B cell (primary cell): ENCODE results near the gene LIFR. TPM values are rescaled to one million over a fixed set of nuclear protein-coding genes. Genes with fewer than 3 reads are reported as not detected.

ENCODE experiments used
- ATAC-seq: fragments of 200-7000 bp; cut with Tn5 transposase; one replicate; pipeline ENCODE4 v1.10.0; 2021; ENCODE audit warnings: low read depth, mild to moderate bottlenecking, moderate number of reproducible peaks, moderate library complexity
- CTCF ChIA-PET: fragments of 350-600 bp; sonication (Branson Sonifier 250); formaldehyde crosslinking; loops from one replicate; lab custom pipeline; 2021; ENCODE audit warnings: antibody characterized with exemption, inconsistent platforms; lab: Charles Lee
- POLR2A ChIA-PET: fragments of 350-600 bp; sonication (Branson Sonifier 250); formaldehyde crosslinking; loops from one replicate; lab custom pipeline; 2021; ENCODE audit warnings: antibody characterized with exemption; lab: Charles Lee
- DNase-seq: peaks from one replicate; pipeline ENCODE4 v3.0.0; 2013
- H2AFZ ChIP-seq: 2 replicates; pipeline ENCODE4 v1.6.1; 2012; ENCODE audit warnings: mild to moderate bottlenecking, low read depth, low read length; ENCODE audit not compliant: insufficient read depth, poor library complexity, severe bottlenecking
- H3K27ac ChIP-seq, 2 donors: 1 replicate in 1 of 2; 2 replicates in 1 of 2; pipeline ENCODE4 v1.5.1; 2012 to 2013; ENCODE audit warnings: low read length in 2 of 2, mild to moderate bottlenecking in 2 of 2, moderate library complexity in 1 of 2
- H3K27me3 ChIP-seq, 4 experiments: fragments of 200-600 bp in 1 of 4; sonication (generic) in 1 of 4; replicated peaks in 1 of 4; 1 replicate in 2 of 4; 2 replicates in 2 of 4; pipeline versions ENCODE4 v1.6.1 to v1.7.0; 2013 to 2016; ENCODE audit warnings: low read length in 3 of 4, mild to moderate bottlenecking in 2 of 4, mixed read lengths in 1 of 4, moderate library complexity in 1 of 4; ENCODE audit not compliant: insufficient read depth in 4 of 4, control insufficient read depth in 3 of 4; ENCODE audit errors: control extremely low read depth in 1 of 4
- H3K36me3 ChIP-seq, 2 experiments: replicated peaks in 1 of 2; 1 replicate in 1 of 2; 2 replicates in 1 of 2; pipeline versions ENCODE4 v1.6.1 to v1.7.1; 2013; ENCODE audit warnings: low read length in 1 of 2; ENCODE audit not compliant: insufficient read depth in 2 of 2, control insufficient read depth in 1 of 2; ENCODE audit errors: control extremely low read depth in 1 of 2, extremely low read depth in 1 of 2
- H3K4me1 ChIP-seq, 2 donors: fragments of 200-600 bp in 1 of 2; sonication (generic) in 1 of 2; 1 replicate in 1 of 2; 2 replicates in 1 of 2; pipeline versions ENCODE4 v1.5.1 to v1.6.1; 2013 to 2017; ENCODE audit warnings: low read length in 2 of 2; ENCODE audit not compliant: control insufficient read depth in 2 of 2, insufficient read depth in 2 of 2
- H3K4me2 ChIP-seq: replicated peaks from 2 replicates; pipeline ENCODE3; 2012; ENCODE audit warnings: mild to moderate bottlenecking, low read depth, low read length; ENCODE audit not compliant: poor library complexity, severe bottlenecking
- H3K4me3 ChIP-seq, 5 experiments: fragments of 200-600 bp in 1 of 5; sonication (generic) in 1 of 5; 1 replicate in 3 of 5; 2 replicates in 2 of 5; pipeline versions ENCODE4 v1.5.1 to v1.7.0; 2011 to 2016; ENCODE audit warnings: low read length in 4 of 5, mild to moderate bottlenecking in 4 of 5, low read depth in 2 of 5, control low read depth in 1 of 5, moderate library complexity in 1 of 5; ENCODE audit not compliant: insufficient read depth in 1 of 5; ENCODE audit errors: control extremely low read depth in 1 of 5, extremely low read depth in 1 of 5
- H3K79me2 ChIP-seq: fragments of 200-600 bp; sonication (generic); one replicate; pipeline ENCODE4 v1.6.0; 2016; ENCODE audit warnings: low read length; ENCODE audit not compliant: control insufficient read depth, insufficient read depth
- H3K9ac ChIP-seq: fragments of 200-600 bp; sonication (generic); 2 replicates; pipeline ENCODE4 v1.6.1; 2017; ENCODE audit warnings: mild to moderate bottlenecking, low read length, moderate library complexity
- H3K9me3 ChIP-seq, 3 donors: one replicate each; pipeline versions ENCODE4 v1.6.1 to v1.7.1; 2013; ENCODE audit warnings: low read length in 2 of 3; ENCODE audit not compliant: control insufficient read depth in 2 of 3, insufficient read depth in 1 of 3; ENCODE audit errors: control extremely low read depth in 1 of 3
- H4K20me1 ChIP-seq: 2 replicates; pipeline ENCODE4 v1.6.0; 2012; ENCODE audit warnings: mild to moderate bottlenecking, low read length; ENCODE audit not compliant: insufficient read depth, control insufficient read depth, poor library complexity, severe bottlenecking
- H3K27ac Mint-ChIP-seq: one replicate; pipeline ENCODE4 v1.8.0; 2021; ENCODE audit warnings: mixed read lengths
- H3K27me3 Mint-ChIP-seq: one replicate; pipeline ENCODE4 v1.8.0; 2021; ENCODE audit warnings: mixed read lengths
- H3K4me1 Mint-ChIP-seq: one replicate; pipeline ENCODE4 v1.8.0; 2021; ENCODE audit warnings: mixed read lengths
- H3K4me3 Mint-ChIP-seq: one replicate; pipeline ENCODE4 v1.8.0; 2021; ENCODE audit warnings: mixed read lengths
- H3K9me3 Mint-ChIP-seq: one replicate; pipeline ENCODE4 v1.8.0; 2022; ENCODE audit warnings: mixed read lengths; ENCODE audit not compliant: insufficient read depth
- CTCF ChIP-seq: fragments of 200-600 bp; IDR thresholded peaks from one replicate; pipeline ENCODE4 v1.8.0; 2022; ENCODE audit warnings: antibody characterized with exemption, mild to moderate bottlenecking
- EZH2 ChIP-seq: IDR thresholded peaks from 2 replicates; pipeline ENCODE4 v1.6.1; 2012; ENCODE audit warnings: borderline replicate concordance, low read depth, mild to moderate bottlenecking, moderate library complexity, low read length; ENCODE audit not compliant: insufficient read depth, poor library complexity, severe bottlenecking
- WGBS: methylation state at CpG from one replicate; pipeline ENCODE4 v1.1.5; 2013; ENCODE audit warnings: missing lambda C conversion rate; ENCODE audit not compliant: insufficient coverage; 5-methylcytosine and 5-hydroxymethylcytosine counted together
- intact Hi-C: fragments of 100-400 bp; cut with micrococcal nuclease; formaldehyde crosslinking; loops from one replicate; pipeline ENCODE4 v1.10.0; 2022
- polyA plus RNA-seq: library from polyadenylated mRNA; depleted of rRNA; stranded (reverse); fragments of >200 nt; gene quantifications from 2 replicates; pipeline ENCODE4 v1.2.3, GENCODE V29; 2012
- total RNA-seq, 2 donors: library from RNA; stranded (reverse); fragments of 120-200 nt in 1 of 2; gene quantifications; 1 replicate in 1 of 2; 2 replicates in 1 of 2; pipeline versions ENCODE4 v1.2.3 to v1.2.4, GENCODE V29; 2013 to 2022

LIFR gene
- total and polyA plus RNA-seq, 2 donors (not counting 1 experiment from before 2014, with no cell fraction given) = not detected

GRCh38 chr5:38443390-38443789 is 113.1 kb downstream of the LIFR start:
- Histone ChIP-seq H4K20me1 (no peaks in the 10 kb centered on the region), H2AFZ (no peak overlapping the region), H3K4me3 (no peak overlapping the region), H3K9ac (no peak overlapping the region), H3K36me3 (no peaks in the 10 kb centered on the region), H3K27ac (no peak overlapping the region), H3K9me3 (peaks cover 0 to 15% (median 0%) of the 10 kb centered on the region in 3 donors), H3K4me1 (no peaks in the 10 kb centered on the region), H3K79me2 (no peaks in the 10 kb centered on the region), H3K27me3 (peaks cover 0 to 54% (median 28%) of the 10 kb centered on the region in 4 experiments), H3K4me2 (no peak overlapping the region)
- Mint-ChIP-seq H3K27ac (no peak overlapping the region), H3K9me3 (no peaks in the 10 kb centered on the region), H3K4me3 (no peak overlapping the region), H3K4me1 (no peaks in the 10 kb centered on the region), H3K27me3 (peaks cover 56% of the 10 kb centered on the region)
- ChIA-PET CTCF (interaction anchor here (1.1 to 3.0 kb wide), 3 partner anchors 31 to 479 kb away, joined by 3 to 59 read pairs (median 3); no protein-coding TSS in a partner anchor), POLR2A (no interaction called here)
- intact Hi-C loops = loop anchor here (2.0 to 10.0 kb wide), 3 partner anchors 113 to 1131 kb away; partner anchors contain the start of gene LIFR
- no peak for TF ChIP-seq EZH2
- TF ChIP-seq CTCF = no peak
- 89% methylated on average over 3 of the region's 7 CpGs for WGBS
- no peak for ATAC-seq
- no peak for DNase-seq

GRCh38 chr5:38442247-38442573 is 114.2 kb downstream of the LIFR start:
- CTCF ChIA-PET = interaction anchor here (0.6 to 3.0 kb wide), 40 partner anchors 9 to 1137 kb away, joined by 3 to 59 read pairs (median 6); partner anchors contain the start of gene FYB1
- POLR2A ChIA-PET = no interaction called here
- H3K9ac ChIP-seq = no peak overlapping the region
- no peak overlapping the region for H3K4me2 ChIP-seq
- H3K9me3 Mint-ChIP-seq = no peaks in the 10 kb centered on the region
- WGBS = no CpG with 5 or more reads among the region's 2 CpGs
- H3K27ac ChIP-seq = no peak overlapping the region
- no peak overlapping the region for H3K4me3 ChIP-seq
- peaks cover 52% of the 10 kb centered on the region for H3K27me3 Mint-ChIP-seq
- DNase-seq = no peak
- H4K20me1 ChIP-seq = no peaks in the 10 kb centered on the region
- H3K4me1 Mint-ChIP-seq = no peaks in the 10 kb centered on the region
- H3K27ac Mint-ChIP-seq = no peak overlapping the region
- no peak overlapping the region for H2AFZ ChIP-seq
- H3K79me2 ChIP-seq = no peaks in the 10 kb centered on the region
- no peak for ATAC-seq
- intact Hi-C loops = loop anchor here (2.0 to 10.0 kb wide), 3 partner anchors 115 to 1133 kb away; partner anchors contain the start of gene LIFR
- TF ChIP-seq CTCF (no peak), EZH2 (no peak)
- peaks cover 0 to 50% (median 22%) of the 10 kb centered on the region in 4 experiments for H3K27me3 ChIP-seq
- peaks cover 0 to 11% (median 0%) of the 10 kb centered on the region in 3 donors for H3K9me3 ChIP-seq
- H3K36me3 ChIP-seq = no peaks in the 10 kb centered on the region
- H3K4me3 Mint-ChIP-seq = no peak overlapping the region
- no peaks in the 10 kb centered on the region for H3K4me1 ChIP-seq
